ENCODE measurements around the gene TGFBRAP1.

Gene TGFBRAP1

GRCh38 chr2:105317937-105318336, 11.6 kb downstream of the TGFBRAP1 start:
- no peaks in the 10 kb centered on the region for H3K9me3 Mint-ChIP-seq
- intact Hi-C loops (cut with micrococcal nuclease) = no loop called here
- no peaks in the 10 kb centered on the region for H3K27me3 Mint-ChIP-seq
- H3K36me3 Mint-ChIP-seq (ENCODE audit: low read depth) = peaks cover 5% of the 10 kb centered on the region
- no peak overlapping the region for H3K4me3 Mint-ChIP-seq
- peaks cover 9% of the 10 kb centered on the region for H3K4me1 Mint-ChIP-seq (ENCODE audit: low read depth)
- no peak overlapping the region for H3K27ac Mint-ChIP-seq

DNA sequence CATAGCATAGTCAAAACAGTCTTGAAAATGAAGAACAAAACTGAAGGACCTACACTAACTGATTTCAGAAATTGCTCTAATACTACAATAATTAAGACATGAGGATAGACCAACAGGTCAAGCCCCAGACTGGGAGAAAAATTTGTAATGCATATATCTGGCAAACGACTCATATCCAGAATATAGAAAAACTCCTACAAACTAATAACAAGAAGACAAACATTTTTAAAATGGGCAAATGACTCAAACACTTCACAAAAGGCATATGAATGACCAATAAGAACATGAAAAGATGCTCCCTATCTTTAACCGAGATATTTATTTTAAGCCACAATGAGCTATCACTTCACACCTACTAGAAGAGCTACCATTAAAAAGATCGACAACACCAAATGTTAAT, 14.2 kb downstream of the TGFBRAP1 start:
- Mint-ChIP-seq H3K9me3 (no peaks in the 10 kb centered on the region), H3K4me1 (ENCODE audit: low read depth) (peaks cover 11% of the 10 kb centered on the region), H3K4me3 (no peak overlapping the region), H3K27ac (no peak overlapping the region), H3K27me3 (no peaks in the 10 kb centered on the region), H3K36me3 (ENCODE audit: low read depth) (no peaks in the 10 kb centered on the region)
- intact Hi-C loops (cut with micrococcal nuclease) = no loop called here

DNA sequence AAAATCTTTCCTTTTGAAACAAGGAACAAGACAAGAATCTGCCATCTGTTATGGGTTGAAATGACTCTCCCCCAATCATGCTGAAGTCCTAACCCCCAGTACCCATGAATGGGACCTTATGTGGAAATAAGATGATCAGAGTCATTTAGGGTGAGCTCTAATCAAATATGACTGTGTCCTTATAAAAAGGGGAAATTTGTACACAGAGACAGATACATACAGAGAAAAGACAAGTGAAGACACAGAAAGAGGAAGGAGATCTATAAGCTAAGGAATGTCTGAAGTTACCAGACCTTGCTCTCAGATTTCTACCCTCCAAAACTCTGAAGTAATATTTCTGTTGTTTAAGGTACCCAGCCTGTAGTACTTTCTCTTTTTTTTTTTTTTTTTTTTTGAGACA, 15.7 kb downstream of the TGFBRAP1 start:
- intact Hi-C loops (cut with micrococcal nuclease) = no loop called here
- no peaks in the 10 kb centered on the region for H3K9me3 Mint-ChIP-seq
- H3K27me3 Mint-ChIP-seq = no peaks in the 10 kb centered on the region
- H3K4me1 Mint-ChIP-seq (ENCODE audit: low read depth) = peaks cover 24% of the 10 kb centered on the region
- no peak overlapping the region for H3K4me3 Mint-ChIP-seq
- peaks cover 1% of the 10 kb centered on the region for H3K36me3 Mint-ChIP-seq (ENCODE audit: low read depth)
- H3K27ac Mint-ChIP-seq = no peak overlapping the region

DNA sequence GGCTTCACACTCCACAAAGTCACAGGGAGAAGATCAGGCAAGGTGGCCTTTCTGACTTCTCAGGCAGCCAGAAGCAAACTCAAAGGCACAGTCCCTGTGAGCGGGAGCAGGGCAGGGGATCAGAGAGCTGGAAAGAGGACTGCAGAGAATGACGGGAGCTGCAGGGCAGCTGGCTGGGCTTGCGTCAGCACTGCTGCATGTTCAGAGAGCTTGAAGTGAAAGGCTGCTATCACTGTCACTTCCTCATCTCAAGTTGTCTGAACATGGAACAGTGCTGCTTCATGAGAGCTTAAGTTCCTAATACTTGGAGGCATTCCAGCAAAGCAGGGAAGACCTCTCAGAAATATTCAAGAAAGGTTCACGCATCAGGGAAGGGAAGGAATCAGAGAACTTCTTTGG, 20.4 kb downstream of the TGFBRAP1 start:
- intact Hi-C loops (cut with micrococcal nuclease) = no loop called here
- Mint-ChIP-seq H3K4me1 (ENCODE audit: low read depth) (peaks cover 34% of the 10 kb centered on the region), H3K27me3 (no peaks in the 10 kb centered on the region), H3K4me3 (no peak overlapping the region), H3K27ac (peak overlapping the region; percentile 70), H3K36me3 (ENCODE audit: low read depth) (peaks cover 35% of the 10 kb centered on the region), H3K9me3 (no peaks in the 10 kb centered on the region)

GRCh38 chr2:105308382-105309146, 21.0 kb downstream of the TGFBRAP1 start:
- Mint-ChIP-seq H3K9me3 (no peaks in the 10 kb centered on the region), H3K4me3 (no peak overlapping the region), H3K27ac (peak overlapping the region; percentile 70), H3K27me3 (no peaks in the 10 kb centered on the region), H3K4me1 (ENCODE audit: low read depth) (peaks cover 34% of the 10 kb centered on the region), H3K36me3 (ENCODE audit: low read depth) (peaks cover 38% of the 10 kb centered on the region)
- intact Hi-C loops (cut with micrococcal nuclease) = no loop called here

GRCh38 chr2:105307962-105308361, 21.6 kb downstream of the TGFBRAP1 start:
- Mint-ChIP-seq H3K9me3 (no peaks in the 10 kb centered on the region), H3K4me1 (ENCODE audit: low read depth) (peaks cover 30% of the 10 kb centered on the region), H3K36me3 (ENCODE audit: low read depth) (peaks cover 42% of the 10 kb centered on the region), H3K27me3 (no peaks in the 10 kb centered on the region), H3K4me3 (no peak overlapping the region), H3K27ac (peak overlapping the region; percentile 70)
- intact Hi-C loops (cut with micrococcal nuclease) = no loop called here

DNA sequence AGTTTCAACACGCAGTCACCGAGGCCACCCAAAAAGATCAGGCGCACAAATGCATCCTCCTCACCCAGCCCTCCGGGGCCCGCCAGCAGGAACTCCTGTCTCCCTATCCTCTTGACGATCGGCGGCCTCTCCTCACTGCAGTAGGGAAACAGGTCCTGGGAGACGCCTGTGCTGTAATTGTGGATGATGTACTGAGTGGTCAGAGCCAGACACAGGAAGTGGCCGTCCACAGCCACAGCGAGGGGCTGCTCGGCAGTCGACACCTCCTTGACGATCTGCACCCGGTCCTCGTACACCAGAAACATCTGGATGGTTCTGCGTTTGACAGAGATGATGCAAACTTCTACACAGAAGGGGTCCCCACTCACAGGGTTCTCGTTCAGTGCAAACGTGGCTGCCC, 22.0 kb downstream of the TGFBRAP1 start:
- H3K27me3 Mint-ChIP-seq = no peaks in the 10 kb centered on the region
- peaks cover 26% of the 10 kb centered on the region for H3K4me1 Mint-ChIP-seq (ENCODE audit: low read depth)
- no peak overlapping the region for H3K27ac Mint-ChIP-seq
- H3K9me3 Mint-ChIP-seq = no peaks in the 10 kb centered on the region
- H3K36me3 Mint-ChIP-seq (ENCODE audit: low read depth) = peaks cover 42% of the 10 kb centered on the region
- intact Hi-C loops (cut with micrococcal nuclease) = no loop called here
- no peak overlapping the region for H3K4me3 Mint-ChIP-seq

DNA sequence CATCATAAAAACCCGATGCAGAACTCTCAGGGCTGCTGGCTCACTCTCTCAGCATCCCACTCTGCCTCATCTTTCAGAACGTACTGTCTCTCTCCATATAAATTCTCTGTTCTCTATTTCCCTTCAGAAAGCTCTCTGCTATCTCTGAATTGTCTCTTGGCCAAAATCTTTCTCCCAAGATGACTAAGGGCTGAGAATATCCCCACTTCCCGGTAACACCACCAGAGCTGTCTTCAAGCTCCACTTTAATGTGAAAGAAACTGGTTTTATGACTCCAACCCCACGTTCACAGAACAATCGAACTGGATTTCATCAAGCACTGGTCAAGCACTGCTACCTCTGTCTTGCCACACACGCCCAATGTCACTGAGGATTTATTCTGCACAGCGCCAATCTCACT, 22.4 kb downstream of the TGFBRAP1 start:
- intact Hi-C loops (cut with micrococcal nuclease) = no loop called here
- H3K9me3 Mint-ChIP-seq = no peaks in the 10 kb centered on the region
- H3K27ac Mint-ChIP-seq = no peak overlapping the region
- H3K4me3 Mint-ChIP-seq = no peak overlapping the region
- H3K27me3 Mint-ChIP-seq = no peaks in the 10 kb centered on the region
- H3K4me1 Mint-ChIP-seq (ENCODE audit: low read depth) = peaks cover 26% of the 10 kb centered on the region
- H3K36me3 Mint-ChIP-seq (ENCODE audit: low read depth) = peaks cover 42% of the 10 kb centered on the region

DNA sequence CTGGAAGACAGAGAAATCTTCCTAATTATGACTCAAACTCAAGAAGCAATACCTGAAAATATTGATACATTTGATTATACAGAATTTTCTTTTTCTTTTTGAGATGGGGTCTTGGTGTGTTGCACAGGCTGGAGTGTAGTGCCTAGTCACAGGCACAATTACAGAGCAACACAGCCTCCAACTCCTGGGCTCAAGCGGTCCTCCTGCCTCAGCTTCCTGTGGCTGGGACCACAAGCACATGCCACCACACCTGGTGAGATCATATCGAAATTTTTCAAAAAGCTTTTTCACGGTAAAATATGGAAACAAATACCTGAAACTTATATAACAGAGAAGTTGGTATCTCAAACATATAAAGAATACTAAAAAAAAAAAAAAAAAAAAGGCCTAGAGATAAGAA, 27.9 kb downstream of the TGFBRAP1 start:
- intact Hi-C loops (cut with micrococcal nuclease) = no loop called here
- Mint-ChIP-seq H3K27ac (no peak overlapping the region), H3K27me3 (no peaks in the 10 kb centered on the region), H3K36me3 (ENCODE audit: low read depth) (peaks cover 40% of the 10 kb centered on the region), H3K9me3 (no peaks in the 10 kb centered on the region), H3K4me3 (no peak overlapping the region), H3K4me1 (ENCODE audit: low read depth) (no peaks in the 10 kb centered on the region)

GRCh38 chr2:105299290-105299689, 30.2 kb downstream of the TGFBRAP1 start:
- Mint-ChIP-seq H3K4me1 (ENCODE audit: low read depth) (no peaks in the 10 kb centered on the region), H3K4me3 (no peak overlapping the region), H3K27me3 (no peaks in the 10 kb centered on the region), H3K27ac (no peak overlapping the region), H3K36me3 (ENCODE audit: low read depth) (peaks cover 52% of the 10 kb centered on the region), H3K9me3 (no peaks in the 10 kb centered on the region)
- intact Hi-C loops (cut with micrococcal nuclease) = no loop called here

DNA sequence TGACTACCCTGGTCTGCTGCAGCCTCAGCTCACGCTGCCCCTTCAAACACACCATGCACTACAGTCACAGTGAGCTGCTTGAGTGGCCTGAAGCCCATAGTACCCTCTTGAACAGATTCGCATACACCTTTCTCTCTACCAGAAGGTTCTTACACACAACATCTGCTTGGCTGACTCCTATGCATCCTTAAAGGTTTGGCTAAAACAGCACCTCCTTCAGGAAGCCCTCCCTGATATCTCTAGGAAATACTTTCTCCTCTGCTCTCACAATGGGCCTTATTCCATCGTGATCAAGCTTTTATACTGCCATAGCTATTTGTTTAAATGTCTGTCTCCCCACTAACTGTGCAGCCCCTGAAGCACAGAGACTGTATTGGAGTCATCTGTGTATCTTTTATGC, 31.5 kb downstream of the TGFBRAP1 start:
- Mint-ChIP-seq H3K9me3 (no peaks in the 10 kb centered on the region), H3K27ac (no peak overlapping the region), H3K4me1 (ENCODE audit: low read depth) (no peaks in the 10 kb centered on the region), H3K4me3 (no peak overlapping the region), H3K36me3 (ENCODE audit: low read depth) (peaks cover 57% of the 10 kb centered on the region), H3K27me3 (no peaks in the 10 kb centered on the region)
- intact Hi-C loops (cut with micrococcal nuclease) = no loop called here

DNA sequence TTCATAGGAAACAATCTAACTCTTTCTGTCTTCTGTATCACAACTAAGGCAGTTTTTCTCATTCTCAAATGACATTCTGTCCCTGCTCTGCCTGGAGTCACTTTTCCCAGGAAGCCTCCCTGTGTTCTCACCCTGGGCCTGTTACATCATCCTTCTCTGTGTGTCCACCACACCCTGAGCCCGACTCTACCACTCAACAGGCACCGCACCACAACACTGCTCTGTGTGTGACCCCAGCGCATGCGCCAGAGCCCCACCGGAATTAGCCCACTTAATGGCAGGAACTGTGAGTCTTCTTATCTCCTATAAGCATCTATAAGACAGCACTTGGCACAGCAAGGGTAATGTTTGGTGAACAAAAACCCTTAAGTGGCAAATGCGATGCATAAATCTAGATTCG, 32.3 kb downstream of the TGFBRAP1 start:
- H3K27me3 Mint-ChIP-seq = no peaks in the 10 kb centered on the region
- no peaks in the 10 kb centered on the region for H3K4me1 Mint-ChIP-seq (ENCODE audit: low read depth)
- H3K36me3 Mint-ChIP-seq (ENCODE audit: low read depth) = peaks cover 65% of the 10 kb centered on the region
- no peak overlapping the region for H3K4me3 Mint-ChIP-seq
- no peak overlapping the region for H3K27ac Mint-ChIP-seq
- no peaks in the 10 kb centered on the region for H3K9me3 Mint-ChIP-seq
- intact Hi-C loops (cut with micrococcal nuclease) = no loop called here

GRCh38 chr2:105296017-105296611, 33.4 kb downstream of the TGFBRAP1 start:
- H3K4me1 Mint-ChIP-seq (ENCODE audit: low read depth) = no peaks in the 10 kb centered on the region
- no peaks in the 10 kb centered on the region for H3K9me3 Mint-ChIP-seq
- no peaks in the 10 kb centered on the region for H3K27me3 Mint-ChIP-seq
- H3K4me3 Mint-ChIP-seq = no peak overlapping the region
- intact Hi-C loops (cut with micrococcal nuclease) = no loop called here
- H3K36me3 Mint-ChIP-seq (ENCODE audit: low read depth) = peaks cover 76% of the 10 kb centered on the region
- H3K27ac Mint-ChIP-seq = no peak overlapping the region

- no peaks in the 10 kb centered on the region for H3K9me3 Mint-ChIP-seq
- intact Hi-C loops (cut with micrococcal nuclease) = no loop called here
- peaks cover 88% of the 10 kb centered on the region for H3K36me3 Mint-ChIP-seq (ENCODE audit: low read depth)
- H3K27ac Mint-ChIP-seq = no peak overlapping the region
- no peaks in the 10 kb centered on the region for H3K4me1 Mint-ChIP-seq (ENCODE audit: low read depth)
- H3K27me3 Mint-ChIP-seq = no peaks in the 10 kb centered on the region
- H3K4me3 Mint-ChIP-seq = no peak overlapping the region
These were observed 34.6 kb downstream of the TGFBRAP1 start for GRCh38 chr2:105294844-105295481.
